ENCODE data around the gene INTS14. TPM values are rescaled to one million over a fixed set of nuclear protein-coding genes. Genes with fewer than 3 reads are reported as not detected.

INTS14 gene
- total and polyA plus RNA-seq, 12 donors, result 16.4 to 64.6 (median 34.4) TPM

DNA sequence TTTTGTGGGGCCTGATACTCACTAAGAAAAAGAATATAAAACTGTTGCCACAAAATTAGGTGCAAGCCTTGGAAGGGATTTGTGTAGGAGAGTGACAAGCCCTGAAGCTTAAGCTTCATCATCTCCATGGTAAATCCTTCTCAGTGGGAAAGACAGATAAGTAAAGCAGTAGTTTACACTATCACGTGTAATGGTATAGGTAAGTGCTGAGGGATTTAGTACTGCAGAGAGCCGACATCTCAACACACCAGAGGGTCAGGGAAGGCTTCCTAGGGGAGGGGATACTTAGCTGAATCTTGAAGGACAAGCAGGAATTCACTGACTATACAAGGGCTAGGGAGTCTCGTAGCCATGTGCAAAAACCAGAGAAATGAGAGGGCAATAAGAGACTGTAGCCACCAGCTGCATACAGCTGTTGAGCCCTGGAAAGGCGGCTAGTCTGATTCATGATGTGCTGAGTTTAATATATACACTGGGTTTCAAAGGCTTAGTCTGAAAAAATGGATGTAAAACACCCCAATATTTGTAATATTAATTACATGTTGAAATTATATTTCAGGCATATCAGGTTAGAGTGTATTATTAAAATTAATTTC lies 21.9 kb upstream of the INTS14 start:
- Histone ChIP-seq H3K9me3 (replicated peaks in 1 of 3) (no peaks in the 10 kb centered on the region), H3K27ac (no peak overlapping the region), H3K4me3 (no peak overlapping the region), H3K4me1 (replicated peaks in 1 of 2) (peaks cover 0 to 4% of the 10 kb centered on the region in 2 donors), H3K36me3 (replicated peaks in 1 of 2) (no peaks in the 10 kb centered on the region), H3K27me3 (no peaks in the 10 kb centered on the region)
- WGBS, 4 donors, result 87 to 89% (median 88%) methylated on average over 4 of the region's 4 CpGs
- TF ChIP-seq, protein P1, sequence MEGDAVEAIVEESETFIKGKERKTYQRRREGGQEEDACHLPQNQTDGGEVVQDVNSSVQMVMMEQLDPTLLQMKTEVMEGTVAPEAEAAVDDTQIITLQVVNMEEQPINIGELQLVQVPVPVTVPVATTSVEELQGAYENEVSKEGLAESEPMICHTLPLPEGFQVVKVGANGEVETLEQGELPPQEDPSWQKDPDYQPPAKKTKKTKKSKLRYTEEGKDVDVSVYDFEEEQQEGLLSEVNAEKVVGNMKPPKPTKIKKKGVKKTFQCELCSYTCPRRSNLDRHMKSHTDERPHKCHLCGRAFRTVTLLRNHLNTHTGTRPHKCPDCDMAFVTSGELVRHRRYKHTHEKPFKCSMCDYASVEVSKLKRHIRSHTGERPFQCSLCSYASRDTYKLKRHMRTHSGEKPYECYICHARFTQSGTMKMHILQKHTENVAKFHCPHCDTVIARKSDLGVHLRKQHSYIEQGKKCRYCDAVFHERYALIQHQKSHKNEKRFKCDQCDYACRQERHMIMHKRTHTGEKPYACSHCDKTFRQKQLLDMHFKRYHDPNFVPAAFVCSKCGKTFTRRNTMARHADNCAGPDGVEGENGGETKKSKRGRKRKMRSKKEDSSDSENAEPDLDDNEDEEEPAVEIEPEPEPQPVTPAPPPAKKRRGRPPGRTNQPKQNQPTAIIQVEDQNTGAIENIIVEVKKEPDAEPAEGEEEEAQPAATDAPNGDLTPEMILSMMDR (IDR thresholded peaks at IDR 0.05), result no peak
- TF ChIP-seq POLR2A (IDR thresholded peaks at IDR 0.05), result no peak
- no peak for DNase-seq
- intact Hi-C loops (cut with DNase I), result no loop called here

DNA sequence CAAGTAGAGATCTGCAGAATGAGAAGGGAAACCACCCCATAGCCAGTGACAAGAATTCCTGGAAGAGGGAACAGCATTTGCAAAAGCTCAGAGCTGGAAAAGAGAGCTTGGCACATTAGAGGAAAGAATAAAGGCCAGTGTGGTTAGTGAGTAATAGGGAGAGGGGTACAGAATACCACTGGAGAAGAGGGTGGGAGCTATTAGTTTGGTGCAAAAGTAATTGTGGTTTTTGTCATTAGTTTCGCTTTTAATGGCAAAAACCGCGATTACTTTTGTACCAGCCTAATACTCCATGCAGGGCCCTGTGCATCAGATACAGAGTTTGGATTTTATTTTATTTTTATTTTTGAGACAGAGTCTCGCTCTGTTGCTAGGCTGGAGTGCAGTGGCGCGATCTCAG lies 20.6 kb upstream of the INTS14 start:
- DNase-seq, result no peak
- Histone ChIP-seq H3K4me3 (no peak overlapping the region), H3K36me3 (replicated peaks in 1 of 2) (no peaks in the 10 kb centered on the region), H3K27ac (no peak overlapping the region), H3K27me3 (no peaks in the 10 kb centered on the region), H3K9me3 (replicated peaks in 1 of 3) (no peaks in the 10 kb centered on the region), H3K4me1 (replicated peaks in 1 of 2) (peaks cover 0 to 4% of the 10 kb centered on the region in 2 donors)
- 92 to 99% (median 95%) methylated on average over 6 of the region's 6 CpGs for WGBS, 4 donors
- intact Hi-C loops (cut with DNase I), result no loop called here
- TF ChIP-seq POLR2A (IDR thresholded peaks at IDR 0.05), result no peak
- TF ChIP-seq, protein P1 (IDR thresholded peaks at IDR 0.05), result no peak

DNA sequence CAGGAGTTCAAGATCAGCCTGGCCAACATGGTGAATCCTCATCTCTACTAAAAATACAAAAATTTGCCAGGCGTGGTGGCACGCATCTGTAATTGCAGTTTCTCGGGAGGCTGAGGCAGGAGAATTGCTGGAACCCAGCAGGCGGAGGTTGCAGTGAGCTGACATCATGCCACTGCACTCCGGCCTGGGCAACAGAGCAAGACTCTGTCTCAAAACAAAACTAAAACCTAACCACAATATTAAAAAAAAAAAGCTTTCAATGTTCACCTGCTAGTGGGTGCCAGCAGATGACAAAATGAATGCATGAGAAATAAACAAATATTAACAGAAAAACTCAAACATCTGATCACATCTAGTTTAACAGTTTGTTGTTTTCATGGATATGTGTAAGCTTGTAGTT lies 19.8 kb upstream of the INTS14 start:
- 95 to 100% (median 96%) methylated on average over 5 of the region's 5 CpGs for WGBS, 4 donors
- intact Hi-C loops (cut with DNase I), result no loop called here
- Histone ChIP-seq H3K4me1 (replicated peaks in 1 of 2) (peaks cover 0 to 4% of the 10 kb centered on the region in 2 donors), H3K36me3 (replicated peaks in 1 of 2) (no peaks in the 10 kb centered on the region), H3K27ac (no peak overlapping the region), H3K27me3 (no peaks in the 10 kb centered on the region), H3K9me3 (replicated peaks in 1 of 3) (no peaks in the 10 kb centered on the region), H3K4me3 (no peak overlapping the region)
- TF ChIP-seq, protein P1 (IDR thresholded peaks at IDR 0.05), result no peak
- no peak for TF ChIP-seq POLR2A (IDR thresholded peaks at IDR 0.05)
- DNase-seq, result no peak

DNA sequence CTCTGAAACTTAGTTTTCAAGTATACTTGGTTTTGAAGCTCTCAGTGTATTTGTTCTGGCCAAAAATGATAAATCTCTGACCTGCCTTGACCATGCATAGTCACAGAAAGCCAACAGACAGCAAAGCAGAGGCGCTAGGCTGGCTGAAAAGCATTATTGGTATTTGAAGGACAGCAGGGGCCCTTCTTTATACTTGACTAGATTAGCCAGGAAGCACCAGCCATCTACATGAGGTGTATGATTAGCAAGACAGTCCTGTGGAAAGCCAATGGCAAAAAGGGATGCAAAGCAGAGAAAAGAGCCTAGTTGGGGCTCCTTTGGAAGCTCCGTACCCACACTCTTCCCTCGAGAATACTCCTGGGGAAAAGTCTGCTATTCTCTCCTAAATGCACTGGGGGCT lies 18.6 kb upstream of the INTS14 start:
- 70 to 83% (median 75%) methylated on average over 3 of the region's 3 CpGs for WGBS, 4 donors
- TF ChIP-seq, protein P1 (IDR thresholded peaks at IDR 0.05), result no peak
- TF ChIP-seq POLR2A (IDR thresholded peaks at IDR 0.05), result no peak
- no peaks in the 10 kb centered on the region for H3K27me3 ChIP-seq
- DNase-seq, result no peak
- H3K36me3 ChIP-seq (replicated peaks in 1 of 2), result no peaks in the 10 kb centered on the region
- H3K27ac ChIP-seq, result no peak overlapping the region
- intact Hi-C loops (cut with DNase I), result no loop called here
- H3K4me3 ChIP-seq, result no peak overlapping the region
- H3K9me3 ChIP-seq (replicated peaks in 1 of 3), result no peaks in the 10 kb centered on the region
- H3K4me1 ChIP-seq (replicated peaks in 1 of 2), result peaks cover 0 to 4% of the 10 kb centered on the region in 2 donors
